Omental fat pad (tissue), 4 donors: ENCODE measurements around the gene SPON2. TPM values are rescaled to one million over a fixed set of nuclear protein-coding genes. Genes with fewer than 3 reads are reported as not detected.

Source experiments
- ATAC-seq: fragments of 150-250 bp; one replicate; pipeline ENCODE4 v1.9.1; 2016; ENCODE audit warnings: mild to moderate bottlenecking, moderate library complexity; ENCODE audit not compliant: low FRiP score
- DNase-seq: peaks from one replicate; pipeline ENCODE4 v3.0.0-alpha.2; 2019; ENCODE audit warnings: low spot score
- total RNA-seq, 4 donors: library from RNA; depleted of rRNA; stranded (reverse); fragments of >200 nt; gene quantifications; one replicate each; pipeline ENCODE4 v1.1.0, GENCODE V29; 2016
- TF ChIP-seq, protein P1 (sequence below), 3 donors: fragments of 450-650 bp; IDR thresholded peaks; one replicate each; pipeline ENCODE4 v1.5.1; 2016 to 2017; ENCODE audit warnings: antibody characterized with exemption in 3 of 3, mild to moderate bottlenecking in 3 of 3, moderate library complexity in 2 of 3

Gene SPON2
- total RNA-seq, 4 donors from 2014 or later: 14.2 to 99.5 (median 30.1) TPM

DNA sequence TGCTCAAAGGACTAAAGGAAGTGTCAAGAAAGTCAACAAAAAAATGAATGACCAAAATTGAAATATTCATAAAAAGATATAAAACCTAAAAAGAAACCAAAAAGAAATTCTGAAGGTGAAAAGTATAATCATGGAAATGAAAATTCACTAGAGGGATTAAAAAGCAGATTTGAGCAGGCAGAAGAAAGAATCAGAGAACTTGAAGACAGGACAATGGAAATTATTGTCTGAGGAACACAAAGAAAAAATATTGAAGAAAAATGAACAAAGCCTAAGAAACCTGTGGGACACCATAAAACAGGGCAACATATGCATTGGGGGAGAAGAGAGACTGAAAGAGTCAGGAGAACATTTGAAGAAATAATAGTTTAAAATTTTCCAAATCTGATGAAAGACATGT lies 9.9 kb upstream of the SPON2 start:
- no peak for DNase-seq
- TF ChIP-seq, protein P1, sequence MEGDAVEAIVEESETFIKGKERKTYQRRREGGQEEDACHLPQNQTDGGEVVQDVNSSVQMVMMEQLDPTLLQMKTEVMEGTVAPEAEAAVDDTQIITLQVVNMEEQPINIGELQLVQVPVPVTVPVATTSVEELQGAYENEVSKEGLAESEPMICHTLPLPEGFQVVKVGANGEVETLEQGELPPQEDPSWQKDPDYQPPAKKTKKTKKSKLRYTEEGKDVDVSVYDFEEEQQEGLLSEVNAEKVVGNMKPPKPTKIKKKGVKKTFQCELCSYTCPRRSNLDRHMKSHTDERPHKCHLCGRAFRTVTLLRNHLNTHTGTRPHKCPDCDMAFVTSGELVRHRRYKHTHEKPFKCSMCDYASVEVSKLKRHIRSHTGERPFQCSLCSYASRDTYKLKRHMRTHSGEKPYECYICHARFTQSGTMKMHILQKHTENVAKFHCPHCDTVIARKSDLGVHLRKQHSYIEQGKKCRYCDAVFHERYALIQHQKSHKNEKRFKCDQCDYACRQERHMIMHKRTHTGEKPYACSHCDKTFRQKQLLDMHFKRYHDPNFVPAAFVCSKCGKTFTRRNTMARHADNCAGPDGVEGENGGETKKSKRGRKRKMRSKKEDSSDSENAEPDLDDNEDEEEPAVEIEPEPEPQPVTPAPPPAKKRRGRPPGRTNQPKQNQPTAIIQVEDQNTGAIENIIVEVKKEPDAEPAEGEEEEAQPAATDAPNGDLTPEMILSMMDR (IDR thresholded peaks at IDR 0.05): no peak
- ATAC-seq: no peak

GRCh38 chr4:1180663-1181062 lies 8.3 kb upstream of the SPON2 start:
- TF ChIP-seq, protein P1 (IDR thresholded peaks at IDR 0.05): no peak
- ATAC-seq (no peak), DNase-seq (no peak)

DNA sequence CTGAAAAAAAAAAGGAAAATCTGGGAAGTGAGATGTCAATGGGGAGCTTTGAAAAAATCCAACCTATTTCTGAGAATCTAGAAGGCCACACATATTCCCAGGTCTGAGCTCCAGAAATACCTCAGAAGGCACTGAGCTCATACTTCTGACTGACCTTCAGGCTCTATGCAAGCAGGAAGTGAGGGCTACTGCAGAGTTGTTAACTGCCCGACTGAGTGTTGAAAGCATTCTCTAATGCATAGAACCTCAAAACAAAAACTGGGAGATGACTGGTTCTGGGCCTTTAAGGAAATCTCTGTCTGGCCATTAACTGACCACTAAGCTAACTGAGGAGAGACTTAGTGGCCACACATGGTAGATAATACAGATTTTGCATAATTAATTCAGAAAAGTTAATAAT lies 7.6 kb upstream of the SPON2 start:
- DNase-seq (no peak), ATAC-seq (no peak)
- TF ChIP-seq, protein P1 (IDR thresholded peaks at IDR 0.05): no peak

DNA sequence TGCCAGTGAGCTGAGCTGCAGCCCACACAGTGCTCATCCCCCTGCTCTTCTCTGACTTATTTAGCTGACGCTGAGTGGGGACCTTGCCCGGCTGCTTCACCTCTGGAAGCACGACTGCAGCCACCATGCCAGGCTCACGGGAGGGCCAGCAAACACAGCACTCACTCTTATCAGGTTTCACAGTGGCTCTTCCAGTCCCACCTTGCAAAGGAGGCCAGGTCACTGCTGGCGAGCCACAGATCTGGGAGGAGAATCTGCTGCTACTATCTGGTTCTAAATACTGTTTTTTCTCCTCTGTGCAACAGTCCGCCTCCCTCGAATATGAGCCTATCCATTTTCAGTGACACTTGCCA lies 6.7 kb upstream of the SPON2 start:
- no peak for ATAC-seq
- no peak for DNase-seq
- TF ChIP-seq, protein P1 (IDR thresholded peaks at IDR 0.05): no peak

GRCh38 chr4:1178300-1179088 lies 6.1 kb upstream of the SPON2 start:
- TF ChIP-seq, protein P1 (IDR thresholded peaks at IDR 0.05): no peak

DNA sequence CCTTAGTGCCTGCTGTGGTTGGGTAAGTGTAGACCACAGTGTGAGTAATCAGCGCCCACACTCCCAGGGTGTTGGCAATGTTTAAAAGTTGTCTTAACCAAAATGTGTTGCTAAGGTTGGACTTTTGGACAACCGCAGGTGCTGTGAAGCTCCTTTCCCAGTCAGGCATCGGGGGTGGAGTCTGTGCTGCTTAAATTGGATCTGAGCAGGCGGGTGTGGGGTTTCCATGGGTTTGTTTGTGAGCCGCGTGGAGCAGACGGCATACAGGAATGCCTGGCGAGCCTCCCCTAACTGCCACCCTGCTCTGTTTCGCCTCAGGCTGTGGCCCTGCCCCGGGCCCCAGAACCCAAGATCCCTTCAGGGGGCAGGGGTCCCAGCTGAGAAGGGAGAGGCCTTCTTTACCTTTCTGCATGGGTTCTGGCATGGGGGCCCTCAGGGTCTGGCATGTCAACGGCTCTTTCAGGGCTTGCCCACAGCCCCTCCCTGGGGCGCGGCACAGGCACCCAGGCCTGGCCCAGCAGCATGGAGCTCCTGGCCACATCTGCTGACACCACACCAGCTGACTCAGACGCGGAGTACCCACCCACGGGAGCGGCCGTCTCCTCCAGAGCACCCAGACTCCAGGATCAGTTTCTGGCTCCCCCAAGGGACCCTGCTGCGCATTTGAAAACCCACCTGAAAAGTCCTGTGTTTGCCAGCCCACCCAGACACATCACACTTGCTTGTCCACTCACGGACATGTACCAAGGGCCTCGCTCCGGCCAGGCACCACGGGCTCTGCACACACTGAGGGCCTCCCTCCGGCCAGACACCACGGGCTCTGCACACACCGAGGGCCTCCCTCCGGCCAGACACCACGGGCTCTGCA lies 5.1 kb upstream of the SPON2 start:
- TF ChIP-seq, protein P1 (IDR thresholded peaks at IDR 0.05): no peak
- ATAC-seq (no peak), DNase-seq (no peak)

More at GRCh38 chr4:1178300-1179088, 6.1 kb upstream of the SPON2 start:
- no peak for DNase-seq
- no peak for ATAC-seq
